Putamen (tissue), 1 donor: ENCODE measurements around the gene PRKCQ.
"Not testable (repeated sequence)": the region's sequence is repeated elsewhere in the genome, so short reads cannot be mapped to it uniquely, and the experiment has no call there.

Experiments
- DNase-seq: peaks from one replicate; pipeline ENCODE4 v3.0.0-alpha.2; 2016; ENCODE audit warnings: low spot score

The PRKCQ gene

DNA sequence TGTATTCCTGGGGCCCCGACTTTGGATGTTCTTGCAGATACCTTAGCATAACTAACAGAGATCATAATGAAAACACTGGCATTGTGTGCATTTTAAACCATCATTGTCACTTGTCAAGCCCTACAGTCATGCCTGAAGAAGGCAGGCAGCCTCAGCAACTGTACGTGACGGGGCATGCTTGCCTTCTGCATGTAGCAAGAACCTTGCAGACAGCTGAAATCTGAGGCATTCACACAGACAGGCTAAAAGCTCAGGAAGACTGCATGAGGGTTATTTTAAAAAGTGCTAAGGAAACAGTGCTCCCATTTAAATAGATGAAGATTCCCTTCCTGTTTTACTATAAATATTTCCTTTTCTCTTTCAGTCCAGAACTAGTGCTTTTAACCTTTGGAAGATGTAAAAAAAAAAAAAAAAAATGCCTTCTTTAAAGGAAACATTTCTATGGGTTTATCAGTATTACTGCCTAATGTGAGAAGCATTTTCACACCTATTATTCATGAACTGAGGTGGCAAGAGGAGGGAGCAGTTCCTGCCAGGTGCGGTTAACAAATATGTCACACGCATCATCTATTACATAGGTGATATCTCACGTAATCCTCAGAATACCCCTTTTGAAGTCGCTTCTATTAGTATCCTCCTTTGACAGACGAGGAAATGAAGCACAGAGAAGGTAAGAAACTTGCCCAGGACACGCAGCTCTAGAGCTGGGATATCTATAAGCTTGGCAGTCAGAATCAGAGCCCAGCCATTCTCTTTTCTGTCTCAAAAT is 88.1 kb downstream of the PRKCQ start:
- DNase-seq: no peak

DNA sequence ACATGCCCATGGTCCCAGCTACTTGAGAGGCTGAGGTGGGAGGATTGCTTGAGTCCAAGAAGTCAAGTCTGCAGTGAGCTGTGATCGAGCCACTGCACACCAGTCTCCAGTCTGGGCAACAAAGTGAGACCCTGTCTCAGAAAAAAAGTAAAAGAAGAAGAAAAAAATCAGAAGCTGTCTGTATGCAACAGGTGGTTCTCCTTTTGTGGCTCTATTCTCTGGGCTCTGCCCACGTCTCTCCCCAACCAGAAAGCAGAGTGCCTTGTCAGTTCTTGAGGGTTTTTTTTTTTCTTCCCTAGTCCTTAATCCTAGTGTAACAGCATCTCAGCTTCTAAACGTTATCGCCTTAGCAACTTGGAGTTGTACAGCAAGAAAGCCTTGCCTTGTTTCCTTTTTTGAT is 89.5 kb downstream of the PRKCQ start:
- no peak for DNase-seq

DNA sequence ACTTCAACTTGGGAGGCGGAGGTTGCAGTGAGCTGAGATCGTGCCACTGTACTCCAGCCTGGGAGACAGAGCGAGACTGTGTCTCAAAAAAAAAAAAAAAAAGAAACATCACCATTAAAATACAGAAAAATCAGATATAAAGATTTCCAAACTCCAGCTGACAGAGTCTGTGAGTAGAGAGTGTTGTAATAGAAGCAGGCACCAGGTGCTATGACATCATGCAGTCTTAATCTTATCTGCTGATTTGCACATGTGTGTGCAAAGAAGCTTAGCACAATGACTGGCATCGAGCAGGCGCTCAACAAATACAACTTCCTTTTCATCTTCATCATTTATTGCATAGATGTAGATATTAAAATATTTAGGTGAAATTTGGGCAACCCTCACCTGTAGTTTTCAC is 92.2 kb downstream of the PRKCQ start:
- DNase-seq: no peak

DNA sequence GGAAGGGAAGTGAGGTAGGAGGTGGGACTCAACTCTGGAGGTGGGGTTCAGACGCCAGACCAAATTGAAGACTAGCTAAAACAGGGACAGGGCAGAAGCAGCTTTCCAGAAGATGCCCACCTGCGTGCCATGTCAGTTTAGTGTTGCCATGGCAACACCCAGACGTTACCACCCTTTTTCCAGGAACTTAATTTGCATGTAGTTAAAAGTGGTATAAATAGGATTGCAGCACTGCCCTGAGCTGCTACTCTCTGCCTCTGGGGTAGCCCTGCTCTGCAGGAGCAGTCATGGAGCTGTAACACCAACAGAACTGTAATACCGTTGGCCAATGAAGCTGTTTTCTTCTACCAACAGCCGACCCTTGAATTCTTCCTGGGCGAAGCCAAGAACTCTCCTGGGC is 93.8 kb downstream of the PRKCQ start:
- no peak for DNase-seq

DNA sequence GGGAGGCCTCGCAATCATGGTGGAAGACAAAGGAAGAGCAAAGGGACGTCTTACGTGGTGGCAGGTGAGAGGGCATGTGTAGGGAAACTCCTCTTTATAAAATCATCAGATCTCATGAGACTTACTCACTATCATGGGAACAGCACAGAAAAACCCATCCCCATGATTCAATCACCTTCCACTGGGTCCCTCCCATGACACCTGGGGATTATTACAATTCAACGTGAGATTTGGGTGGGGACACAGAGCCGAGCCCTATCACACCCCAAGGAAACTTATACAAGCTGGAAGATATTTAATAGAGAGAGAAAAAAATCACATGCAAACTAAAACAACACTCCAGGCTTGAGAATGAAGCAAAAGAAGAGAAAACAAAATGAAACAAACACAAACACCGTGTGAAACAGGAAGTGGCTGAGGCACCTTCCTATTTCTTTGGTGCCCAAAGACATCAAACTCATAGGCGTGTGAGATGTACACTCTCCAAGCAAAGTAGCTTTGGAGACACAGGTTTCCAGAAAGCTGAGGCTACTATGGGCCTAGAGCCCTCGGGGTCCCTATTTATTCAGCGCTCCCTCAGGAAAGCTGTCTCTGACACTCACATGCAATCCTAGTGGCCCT is 97.2 kb downstream of the PRKCQ start:
- no peak for DNase-seq

DNA sequence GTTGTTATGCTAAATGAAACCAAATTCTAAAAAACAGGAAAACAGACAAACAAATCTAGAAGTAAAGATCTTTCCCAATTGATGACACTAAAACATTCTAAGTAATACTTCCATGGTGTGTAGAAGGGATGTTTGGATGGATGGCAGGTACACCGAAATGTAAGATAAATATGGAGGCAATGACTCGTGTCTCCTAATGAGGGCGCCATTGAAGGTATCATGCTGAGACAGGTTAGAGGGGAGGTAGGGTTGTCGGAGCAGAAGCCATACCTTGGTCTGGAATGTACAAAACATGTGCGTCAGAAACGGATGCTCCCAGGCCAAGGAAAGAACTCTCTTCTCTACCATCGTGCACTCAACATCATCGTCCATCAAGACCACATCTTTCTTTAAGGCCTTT is 101.4 kb downstream of the PRKCQ start:
- no peak for DNase-seq

DNA sequence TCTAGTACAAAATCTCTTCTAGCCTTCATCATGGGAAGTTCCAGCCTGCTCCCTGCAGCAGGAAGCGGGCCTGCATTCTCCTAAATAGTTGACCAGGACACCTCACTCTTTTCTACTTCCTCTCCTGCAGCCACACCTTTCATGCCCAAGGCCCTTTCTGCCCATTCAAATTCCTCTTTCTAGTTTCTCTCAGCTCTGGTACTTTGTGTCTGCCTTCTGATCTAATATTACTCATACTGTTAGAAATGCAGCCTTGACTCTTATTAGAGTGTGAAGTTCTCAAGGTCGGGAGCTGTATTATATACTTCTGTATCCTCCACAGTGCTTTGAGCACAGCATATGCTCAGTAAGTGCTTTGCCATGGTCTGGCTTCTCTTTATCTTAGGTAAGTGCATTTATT is 103.1 kb downstream of the PRKCQ start:
- DNase-seq: no peak

DNA sequence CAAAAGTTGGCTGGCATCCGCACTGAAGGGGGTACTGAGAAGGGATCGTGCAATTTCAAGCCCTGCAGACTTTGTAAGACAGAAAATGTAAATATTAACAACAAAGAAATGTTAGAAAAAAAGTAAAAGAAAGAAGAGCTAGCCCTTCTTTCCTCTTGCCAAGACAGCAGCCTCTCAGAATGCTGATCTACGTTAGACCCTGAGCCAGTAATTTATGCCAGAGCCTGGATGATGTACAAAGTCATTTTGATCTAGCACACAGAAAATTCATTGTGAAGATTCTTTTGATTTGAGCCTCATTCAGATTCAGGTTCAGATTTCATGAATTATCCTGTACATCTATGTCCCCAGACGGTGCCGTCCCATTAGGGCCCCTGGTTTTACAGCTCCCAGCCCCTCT is 105.2 kb downstream of the PRKCQ start:
- DNase-seq: peak; percentile 17

DNA sequence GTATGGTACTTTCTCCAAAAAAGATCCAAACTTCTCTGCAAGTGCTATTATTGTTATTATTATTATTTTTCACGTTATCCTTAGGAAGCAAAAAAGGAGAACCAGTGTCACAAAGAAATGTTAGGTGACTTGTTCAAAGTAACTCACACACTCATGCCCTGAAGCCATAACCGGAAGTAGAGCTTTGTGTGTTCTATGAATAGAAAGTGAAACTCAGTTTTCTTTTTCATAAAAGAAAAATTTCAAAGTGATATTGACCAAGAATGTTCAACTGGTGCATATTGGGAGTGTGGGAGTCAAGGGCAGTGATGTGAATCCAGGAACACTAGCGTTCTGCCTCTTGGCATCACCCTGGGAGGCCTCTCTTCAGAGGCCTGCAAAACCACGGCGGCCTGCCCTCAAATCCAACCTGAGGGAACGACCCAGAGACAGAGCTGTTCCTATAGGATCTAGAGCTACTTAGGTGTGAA is 106.1 kb downstream of the PRKCQ start:
- no peak for DNase-seq

DNA sequence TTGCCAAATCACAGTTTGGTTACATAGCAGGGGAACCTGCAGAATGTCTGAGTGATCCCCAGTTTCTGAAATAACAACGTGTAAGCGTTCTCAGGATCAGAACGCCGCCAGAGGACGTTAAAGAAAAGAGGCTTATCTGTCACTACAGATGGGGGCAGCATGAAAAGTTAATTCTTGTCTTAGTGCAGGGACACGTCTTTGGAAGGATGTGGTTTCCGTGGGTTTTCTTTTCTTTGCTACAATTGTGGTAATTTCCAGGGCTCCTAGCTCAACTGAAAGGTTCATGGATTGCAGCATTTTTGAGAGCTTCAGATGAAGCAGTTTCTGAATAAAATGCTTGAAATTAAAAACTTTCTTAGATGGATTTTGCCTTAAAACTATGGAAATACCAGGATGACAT is 106.6 kb downstream of the PRKCQ start:
- DNase-seq: no peak

DNA sequence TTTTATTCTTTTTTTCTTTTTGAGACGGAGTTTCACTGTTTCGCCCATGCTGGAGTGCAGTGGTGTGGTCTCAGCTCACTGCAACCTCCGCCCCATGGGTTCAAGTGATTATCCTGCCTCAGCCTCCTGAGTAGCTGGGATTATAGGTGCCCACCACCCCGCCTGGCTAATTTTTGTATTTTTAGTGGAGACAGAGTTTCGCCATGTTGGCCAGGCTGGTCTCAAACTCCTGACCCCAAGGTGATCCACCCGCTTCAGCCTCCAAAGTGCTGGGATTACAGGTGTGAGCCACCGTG is 107.4 kb downstream of the PRKCQ start:
- not testable (repeated sequence) for DNase-seq

DNA sequence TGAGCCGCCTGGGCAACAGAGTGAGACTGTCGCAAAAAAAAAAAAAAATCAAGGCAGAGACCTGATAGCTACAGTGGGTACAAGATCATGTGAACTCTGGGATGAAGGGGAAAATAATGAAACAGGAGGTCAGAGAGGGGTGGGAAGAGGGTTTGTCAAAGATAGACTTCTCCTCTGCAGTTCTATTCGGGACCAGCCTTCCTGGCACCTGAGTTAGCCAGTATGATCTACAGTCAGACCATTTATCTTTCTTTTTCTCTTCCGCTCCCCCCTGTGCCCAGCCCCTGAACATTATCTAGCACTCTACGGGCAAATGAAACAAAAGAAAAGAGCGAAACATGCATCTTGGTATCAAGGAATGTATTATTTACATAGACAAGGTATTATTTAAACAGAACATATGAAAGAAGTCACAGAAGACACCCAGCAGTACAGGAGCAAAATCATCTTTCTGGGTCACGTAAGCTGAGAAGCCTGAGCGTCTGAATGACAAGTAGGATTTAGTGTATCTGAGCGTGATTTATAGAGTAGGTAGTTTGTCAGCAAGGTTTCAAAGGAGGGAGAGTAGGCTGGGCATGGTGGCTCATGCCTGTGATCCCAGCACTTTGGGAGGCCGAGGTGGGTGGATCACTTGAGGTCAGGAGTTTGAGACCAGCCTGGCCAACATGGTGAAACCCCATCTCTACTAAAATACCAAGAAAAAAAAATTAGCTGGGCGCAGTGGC is 109.0 kb downstream of the PRKCQ start:
- no peak for DNase-seq

DNA sequence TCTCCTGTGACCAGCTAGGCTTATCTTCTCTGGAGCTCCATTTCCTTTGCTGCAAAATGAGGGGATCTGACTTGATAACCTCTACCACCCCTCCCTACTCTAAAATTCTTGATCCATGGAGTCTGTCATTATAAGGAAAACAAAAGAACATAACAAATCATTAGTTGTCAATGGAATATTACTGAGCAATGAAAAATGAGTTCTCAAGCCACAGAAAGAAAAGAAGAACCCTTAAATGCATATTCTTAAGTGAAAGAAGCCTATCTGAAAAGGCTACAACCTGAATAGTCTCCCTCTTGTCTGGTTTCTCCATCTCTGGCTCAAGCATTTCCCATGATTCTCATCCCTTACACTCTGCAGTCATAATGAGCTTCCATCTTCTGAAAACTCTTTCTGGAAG is 110.4 kb downstream of the PRKCQ start:
- no peak for DNase-seq

DNA sequence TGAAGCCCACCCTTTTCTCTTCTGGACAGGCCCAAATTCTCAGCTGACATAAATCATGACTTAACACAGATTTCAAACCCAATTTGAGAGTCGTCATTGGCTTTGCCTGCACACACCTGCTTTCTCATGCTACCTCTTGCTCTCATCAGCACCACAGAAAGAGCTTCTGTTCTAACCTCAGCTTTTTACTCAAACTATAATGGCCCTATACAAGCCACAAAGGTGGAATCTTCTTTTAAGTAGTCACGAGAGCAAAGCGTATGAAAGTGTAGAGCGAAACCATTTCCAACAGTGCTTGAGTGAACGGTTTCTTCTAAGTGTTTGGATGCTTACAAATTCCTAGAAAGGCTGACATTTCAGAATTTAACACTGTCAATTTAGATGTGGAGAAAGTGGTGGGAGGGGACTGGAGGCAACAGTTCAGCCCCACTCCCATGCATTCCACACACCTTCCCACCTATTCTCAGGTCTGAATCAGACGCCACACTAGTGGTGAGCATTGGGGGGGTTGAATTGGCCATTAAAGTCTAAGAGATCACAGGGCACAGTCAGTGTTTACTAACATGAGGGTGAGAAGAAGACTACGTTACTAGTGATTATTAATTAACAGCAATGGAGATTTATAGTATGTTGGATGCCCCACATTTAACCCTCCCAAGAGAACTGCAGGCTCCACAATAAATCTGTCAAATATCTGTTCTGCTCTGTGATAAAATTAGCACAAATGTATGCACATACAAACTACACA is 114.0 kb downstream of the PRKCQ start:
- DNase-seq: no peak

DNA sequence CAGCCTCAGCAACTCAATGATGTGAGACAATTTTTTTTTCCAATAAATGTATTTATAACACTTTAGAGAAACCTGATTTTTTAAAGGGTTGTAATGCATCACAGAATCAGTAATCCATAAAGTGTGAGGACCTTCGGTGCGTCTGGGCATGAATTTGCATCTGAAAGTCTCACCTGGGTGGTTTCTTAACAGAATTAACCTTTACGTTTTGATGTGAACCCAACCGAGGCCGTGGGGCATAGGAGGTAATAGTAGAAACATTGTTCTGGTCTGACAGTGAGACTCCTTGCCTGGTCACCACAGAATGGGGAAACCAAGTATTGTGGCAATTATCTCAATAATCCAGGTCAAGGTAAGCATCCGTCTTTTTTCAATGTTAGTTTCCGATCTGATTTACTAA is 114.6 kb downstream of the PRKCQ start:
- DNase-seq: no peak

DNA sequence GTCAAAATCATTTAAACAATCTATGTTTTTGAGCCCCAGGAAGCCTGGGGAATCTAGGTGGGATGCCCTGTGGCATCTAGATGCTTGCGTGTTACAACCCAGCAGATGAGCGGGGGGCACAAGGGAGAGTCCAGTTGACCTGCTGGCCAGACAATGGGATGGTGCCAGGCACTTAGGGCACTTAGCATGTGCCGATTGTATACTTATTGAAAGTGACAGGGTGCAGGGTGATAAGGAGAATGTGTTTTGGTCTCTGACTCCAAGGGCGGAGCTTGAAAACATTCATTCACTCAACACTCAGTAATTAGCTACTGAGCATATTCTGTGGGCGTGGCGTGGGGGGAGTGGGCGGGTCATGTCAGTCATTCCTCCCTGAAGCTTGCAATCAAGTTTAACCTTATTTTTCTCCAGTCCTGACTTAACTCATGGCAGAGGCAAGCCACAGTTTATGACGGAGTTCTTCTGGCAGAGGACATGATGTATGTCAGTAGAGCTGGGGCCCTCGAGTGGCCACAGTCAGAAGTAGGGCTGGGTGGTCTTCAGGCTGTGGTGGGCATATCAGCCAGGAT is 115.1 kb downstream of the PRKCQ start:
- no peak for DNase-seq

DNA sequence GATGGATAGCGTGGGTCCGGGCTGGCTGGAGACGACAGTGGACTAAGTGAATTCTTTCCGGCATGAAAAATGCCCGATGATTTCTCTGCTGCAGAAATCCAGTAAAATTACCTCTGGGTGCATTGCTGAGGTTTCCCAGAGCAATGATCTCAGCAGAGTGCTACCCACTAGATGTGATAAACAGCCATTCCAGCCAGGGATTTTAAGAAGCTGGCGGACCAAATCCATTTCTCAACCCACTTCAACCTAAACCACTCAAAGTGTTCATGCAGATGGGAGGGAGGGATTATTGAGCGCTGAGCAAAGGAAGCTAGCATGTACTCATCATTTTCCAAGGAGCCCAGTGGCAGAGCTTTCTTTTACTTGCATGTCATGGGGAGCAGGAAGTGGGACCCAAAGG is 116.7 kb downstream of the PRKCQ start:
- no peak for DNase-seq

DNA sequence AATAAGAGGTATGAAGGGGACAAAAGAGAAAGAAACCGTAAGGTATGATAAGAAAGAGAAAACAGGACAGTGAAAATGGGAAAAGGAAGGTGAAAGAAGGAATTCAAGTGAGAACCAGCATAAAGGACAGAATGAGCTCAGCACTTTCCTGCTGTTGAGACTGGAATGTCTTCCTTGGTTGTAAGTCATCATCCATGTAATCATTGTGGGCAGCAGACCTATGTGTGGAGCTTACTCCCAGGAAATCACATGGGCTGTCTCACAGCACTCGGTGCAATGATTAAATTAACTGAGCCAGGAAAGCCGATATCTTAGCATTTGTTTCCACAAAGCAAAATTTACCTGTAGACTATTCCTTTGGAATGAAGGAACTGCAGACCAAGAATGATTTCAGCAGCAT is 118.1 kb downstream of the PRKCQ start:
- DNase-seq: no peak

DNA sequence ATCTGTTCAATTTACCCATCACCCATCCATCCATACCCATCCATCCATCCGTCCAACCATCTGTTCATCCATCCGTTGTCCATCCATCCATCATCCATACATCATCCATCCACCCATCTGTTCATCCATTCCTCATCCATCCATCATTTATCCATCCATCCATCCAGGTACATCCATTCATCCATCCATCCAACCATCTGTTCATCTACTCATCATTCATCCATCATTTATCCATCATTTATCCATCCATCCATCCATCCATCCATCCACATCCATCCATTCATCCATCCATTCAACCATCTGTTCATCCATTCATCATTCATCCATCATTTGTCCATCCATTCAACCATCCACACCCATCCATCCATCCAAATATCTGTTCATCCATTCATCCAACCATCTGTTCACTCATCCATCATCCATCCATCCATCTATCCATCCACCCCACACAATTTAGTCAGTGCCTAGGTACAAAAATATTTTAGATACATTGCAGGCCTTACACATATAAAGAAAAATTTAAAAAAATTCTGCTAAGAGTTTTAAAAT is 119.1 kb downstream of the PRKCQ start:
- no peak for DNase-seq

DNA sequence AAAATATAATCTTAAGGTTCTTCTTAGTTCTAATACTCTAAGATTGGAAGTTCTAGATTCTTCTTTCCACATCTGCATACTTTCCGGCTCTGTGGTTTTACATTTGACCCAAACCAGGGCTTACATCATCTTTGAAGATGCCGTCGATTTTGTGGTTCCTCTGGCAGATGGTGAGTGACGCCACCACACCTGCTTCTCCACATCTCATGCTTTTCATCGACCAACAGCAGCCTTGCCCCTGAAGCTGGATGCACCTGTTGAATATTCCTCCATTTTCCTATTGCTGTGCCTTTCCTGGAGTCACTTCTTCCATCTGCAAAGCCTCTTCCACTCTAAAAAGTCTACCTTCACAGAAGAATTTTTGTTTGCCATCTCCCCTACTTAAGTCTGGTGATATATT is 121.3 kb downstream of the PRKCQ start:
- no peak for DNase-seq

DNA sequence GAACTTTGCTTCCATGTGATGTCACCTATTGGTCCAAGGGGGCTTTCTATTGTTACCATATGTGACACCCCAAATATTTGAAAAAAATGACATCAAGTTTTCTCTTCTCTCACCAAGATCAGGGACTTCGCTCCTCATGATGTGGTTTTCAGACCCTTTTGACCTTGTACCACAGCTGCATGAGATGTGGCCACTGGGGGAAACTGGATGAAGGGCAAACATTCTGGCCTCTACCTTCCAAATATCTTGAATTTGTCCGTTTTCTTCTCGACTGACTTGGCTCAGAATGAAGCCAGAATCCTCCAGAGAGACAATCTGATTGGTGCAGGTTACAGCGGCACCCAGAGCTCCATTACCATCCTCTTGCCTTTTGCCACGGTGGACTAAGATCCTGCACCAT is 122.7 kb downstream of the PRKCQ start:
- no peak for DNase-seq

DNA sequence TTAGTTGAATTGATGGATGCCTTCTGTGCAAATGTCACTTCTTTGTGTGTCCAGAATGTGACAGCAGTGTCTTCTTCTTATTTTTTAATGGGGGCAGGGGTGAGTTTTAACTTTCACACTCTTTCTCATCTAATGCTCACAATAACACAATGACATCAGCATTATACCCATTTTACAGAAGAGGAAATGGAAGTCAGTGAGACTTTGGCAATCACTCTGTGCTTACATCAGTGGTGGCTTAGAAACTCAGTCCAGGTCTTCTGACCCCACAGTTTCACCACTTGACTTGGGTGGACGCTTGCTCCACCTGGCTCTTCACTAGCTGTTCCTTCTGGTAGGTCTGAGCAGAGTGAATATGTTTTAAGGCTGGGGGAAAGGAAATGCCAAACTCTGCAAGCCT is 124.0 kb downstream of the PRKCQ start:
- no peak for DNase-seq
